ENCODE results near the gene UBE2G1.

- TF ChIP-seq POLR2AphosphoS5 (IDR thresholded peaks at IDR 0.05) (no peak), TAF1 (IDR thresholded peaks at IDR 0.05; ENCODE audit: low read depth) (no peak), EZH2 (IDR thresholded peaks at IDR 0.05; ENCODE audit: borderline replicate concordance, insufficient read depth, low read length, poor library complexity, severe bottlenecking) (no peak)
- TF ChIP-seq, protein P1, sequence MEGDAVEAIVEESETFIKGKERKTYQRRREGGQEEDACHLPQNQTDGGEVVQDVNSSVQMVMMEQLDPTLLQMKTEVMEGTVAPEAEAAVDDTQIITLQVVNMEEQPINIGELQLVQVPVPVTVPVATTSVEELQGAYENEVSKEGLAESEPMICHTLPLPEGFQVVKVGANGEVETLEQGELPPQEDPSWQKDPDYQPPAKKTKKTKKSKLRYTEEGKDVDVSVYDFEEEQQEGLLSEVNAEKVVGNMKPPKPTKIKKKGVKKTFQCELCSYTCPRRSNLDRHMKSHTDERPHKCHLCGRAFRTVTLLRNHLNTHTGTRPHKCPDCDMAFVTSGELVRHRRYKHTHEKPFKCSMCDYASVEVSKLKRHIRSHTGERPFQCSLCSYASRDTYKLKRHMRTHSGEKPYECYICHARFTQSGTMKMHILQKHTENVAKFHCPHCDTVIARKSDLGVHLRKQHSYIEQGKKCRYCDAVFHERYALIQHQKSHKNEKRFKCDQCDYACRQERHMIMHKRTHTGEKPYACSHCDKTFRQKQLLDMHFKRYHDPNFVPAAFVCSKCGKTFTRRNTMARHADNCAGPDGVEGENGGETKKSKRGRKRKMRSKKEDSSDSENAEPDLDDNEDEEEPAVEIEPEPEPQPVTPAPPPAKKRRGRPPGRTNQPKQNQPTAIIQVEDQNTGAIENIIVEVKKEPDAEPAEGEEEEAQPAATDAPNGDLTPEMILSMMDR (IDR thresholded peaks at IDR 0.05; ENCODE audit: poor library complexity, severe bottlenecking) = no peak
- TF ChIP-seq, protein P2, sequence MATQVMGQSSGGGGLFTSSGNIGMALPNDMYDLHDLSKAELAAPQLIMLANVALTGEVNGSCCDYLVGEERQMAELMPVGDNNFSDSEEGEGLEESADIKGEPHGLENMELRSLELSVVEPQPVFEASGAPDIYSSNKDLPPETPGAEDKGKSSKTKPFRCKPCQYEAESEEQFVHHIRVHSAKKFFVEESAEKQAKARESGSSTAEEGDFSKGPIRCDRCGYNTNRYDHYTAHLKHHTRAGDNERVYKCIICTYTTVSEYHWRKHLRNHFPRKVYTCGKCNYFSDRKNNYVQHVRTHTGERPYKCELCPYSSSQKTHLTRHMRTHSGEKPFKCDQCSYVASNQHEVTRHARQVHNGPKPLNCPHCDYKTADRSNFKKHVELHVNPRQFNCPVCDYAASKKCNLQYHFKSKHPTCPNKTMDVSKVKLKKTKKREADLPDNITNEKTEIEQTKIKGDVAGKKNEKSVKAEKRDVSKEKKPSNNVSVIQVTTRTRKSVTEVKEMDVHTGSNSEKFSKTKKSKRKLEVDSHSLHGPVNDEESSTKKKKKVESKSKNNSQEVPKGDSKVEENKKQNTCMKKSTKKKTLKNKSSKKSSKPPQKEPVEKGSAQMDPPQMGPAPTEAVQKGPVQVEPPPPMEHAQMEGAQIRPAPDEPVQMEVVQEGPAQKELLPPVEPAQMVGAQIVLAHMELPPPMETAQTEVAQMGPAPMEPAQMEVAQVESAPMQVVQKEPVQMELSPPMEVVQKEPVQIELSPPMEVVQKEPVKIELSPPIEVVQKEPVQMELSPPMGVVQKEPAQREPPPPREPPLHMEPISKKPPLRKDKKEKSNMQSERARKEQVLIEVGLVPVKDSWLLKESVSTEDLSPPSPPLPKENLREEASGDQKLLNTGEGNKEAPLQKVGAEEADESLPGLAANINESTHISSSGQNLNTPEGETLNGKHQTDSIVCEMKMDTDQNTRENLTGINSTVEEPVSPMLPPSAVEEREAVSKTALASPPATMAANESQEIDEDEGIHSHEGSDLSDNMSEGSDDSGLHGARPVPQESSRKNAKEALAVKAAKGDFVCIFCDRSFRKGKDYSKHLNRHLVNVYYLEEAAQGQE (IDR thresholded peaks at IDR 0.05; ENCODE audit: borderline replicate concordance) = no peak
These were observed 8.7 kb upstream of the UBE2G1 start for GRCh38 chr17:4375039-4375748.

All from neural cell (in vitro differentiated cells).